Keratinocyte (primary cell): ENCODE data around the gene LRRC47.

Experiments used
- CTCF ChIP-seq, 3 experiments: IDR thresholded peaks in 1 of 3; conservative IDR thresholded peaks in 1 of 3; optimal IDR thresholded peaks in 1 of 3; 2 replicates in 2 of 3; 3 replicates in 1 of 3; pipeline versions ENCODE3 to v1.5.1; 2011; ENCODE audit warnings: low read length in 3 of 3, mild to moderate bottlenecking in 3 of 3, moderate library complexity in 2 of 3, control low read depth in 1 of 3, inconsistent platforms in 1 of 3; ENCODE audit not compliant: insufficient read depth in 2 of 3; ENCODE audit errors: extremely low read depth in 1 of 3
- EZH2 ChIP-seq: IDR thresholded peaks from one replicate; pipeline ENCODE4 v1.6.1; 2012; ENCODE audit warnings: inconsistent platforms, mild to moderate bottlenecking, low read length, moderate library complexity

- TF ChIP-seq CTCF (optimal IDR thresholded peaks at IDR 0.05 in 1 of 3, IDR thresholded peaks at IDR 0.05 in 1 of 3, conservative IDR thresholded peaks at IDR 0.05 in 1 of 3; ENCODE audit: extremely low read depth in 1 of 3, insufficient read depth in 2 of 3, low read length in 3 of 3), result no peak
- no peak for TF ChIP-seq EZH2
These were observed 5.3 kb downstream of the LRRC47 start for GRCh38 chr1:3790952-3791351.
